GM12801 (cell line): Measurements from ENCODE around the gene ASS1.

Source experiments
- CTCF ChIP-seq: IDR thresholded peaks from one replicate; pipeline ENCODE4 v1.5.1; 2011; ENCODE audit warnings: control low read depth; ENCODE audit not compliant: insufficient read length; ENCODE audit errors: extremely low read depth

ASS1 gene

GRCh38 chr9:130500340-130501180 is 55.8 kb downstream of the ASS1 start:
- TF ChIP-seq CTCF: no peak

- TF ChIP-seq CTCF: no peak
Observed at GRCh38 chr9:130501639-130502038, 56.9 kb downstream of the ASS1 start.

GRCh38 chr9:130508218-130508617 is 63.5 kb downstream of the ASS1 start:
- TF ChIP-seq CTCF: no peak

GRCh38 chr9:130512199-130512598 is 67.4 kb downstream of the ASS1 start:
- TF ChIP-seq CTCF: no peak

- TF ChIP-seq CTCF: no peak
Observed at GRCh38 chr9:130513078-130513477, 68.3 kb downstream of the ASS1 start.

GRCh38 chr9:130518233-130518632 is 73.5 kb downstream of the ASS1 start:
- no peak for TF ChIP-seq CTCF

- no peak for TF ChIP-seq CTCF
Observed at GRCh38 chr9:130518943-130519799, 74.4 kb downstream of the ASS1 start.
